Measurements from ENCODE around the gene PGC. TPM values are rescaled to one million over a fixed set of nuclear protein-coding genes. Genes with fewer than 3 reads are reported as not detected.

The PGC gene
- total RNA-seq, 1 experiment from 2014 or later, result not detected

DNA sequence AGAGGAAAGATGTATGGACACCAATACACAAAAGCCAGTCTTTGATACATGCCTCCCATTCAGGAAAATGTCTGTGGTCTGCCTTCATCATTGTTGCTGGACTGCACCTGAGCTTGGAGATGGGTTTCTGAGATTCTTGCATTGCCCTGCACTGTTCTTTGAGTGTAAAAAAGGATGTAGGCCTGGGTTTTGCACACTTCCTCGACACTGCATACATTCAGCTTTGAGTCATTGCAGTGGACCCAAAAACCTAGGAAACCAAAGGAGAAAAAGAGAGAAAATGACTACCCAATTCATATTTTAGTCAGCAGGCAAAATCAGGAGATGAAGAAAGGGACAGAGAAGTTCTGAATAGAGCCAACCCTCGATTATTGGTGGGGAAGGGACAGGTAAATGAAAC is 49.3 kb upstream of the PGC start:
- H3K36me3 Mint-ChIP-seq (ENCODE audit: insufficient read depth in 1 of 3, low read depth in 3 of 3), result peaks cover 3 to 35% (median 25%) of the 10 kb centered on the region in 3 experiments; a peak in 6 of 7 replicates
- Histone ChIP-seq H2AK5ac (ENCODE audit: insufficient read length, low read length) (no peak overlapping the region), H2BK15ac (ENCODE audit: low read depth, low read length) (no peak overlapping the region), H2BK5ac (ENCODE audit: insufficient read length, low read length) (no peak overlapping the region), H2BK120ac (ENCODE audit: low read depth, low read length, poor library complexity, severe bottlenecking) (no peak overlapping the region), H3K79me1 (ENCODE audit: insufficient read depth, low read depth, low read length, poor library complexity, severe bottlenecking) (no peaks in the 10 kb centered on the region), H3K23me2 (ENCODE audit: insufficient read length, low read depth, low read length, poor library complexity, severe bottlenecking) (no peaks in the 10 kb centered on the region), H4K91ac (ENCODE audit: insufficient read length, low read depth, low read length) (no peak overlapping the region), H4K20me1 (ENCODE audit: control insufficient read depth, insufficient read depth, insufficient read length) (no peaks in the 10 kb centered on the region), H3K23ac (ENCODE audit: insufficient read length, low read depth, low read length) (no peak overlapping the region), H2AFZ (ENCODE audit: low read length) (no peak overlapping the region), H3T11ph (ENCODE audit: low read length) (no peak overlapping the region), H3K4ac (ENCODE audit: low read depth, low read length) (no peak overlapping the region), H3K4me2 (ENCODE audit: insufficient read depth, insufficient read length, low read length) (no peak overlapping the region), H4K8ac (replicated peaks; ENCODE audit: insufficient read length, low read depth, low read length) (no peak overlapping the region), H2BK12ac (ENCODE audit: insufficient read length, low read depth, low read length) (no peak overlapping the region), H3K79me2 (ENCODE audit: insufficient read depth, low read length) (no peaks in the 10 kb centered on the region), H3K27ac (ENCODE audit: insufficient read length, low read depth, low read length) (no peak overlapping the region), H3K18ac (ENCODE audit: insufficient read length, low read depth, low read length) (no peak overlapping the region), H3K27me3 (ENCODE audit: insufficient read depth, low read length) (no peaks in the 10 kb centered on the region), H4K5ac (ENCODE audit: insufficient read length, low read depth, low read length) (no peak overlapping the region), H3K4me1 (ENCODE audit: insufficient read depth, low read length) (no peaks in the 10 kb centered on the region), H3K9ac (ENCODE audit: extremely low read depth, insufficient read length, low read length) (no peak overlapping the region), H3K9me3 (ENCODE audit: control insufficient read depth, low read depth, low read length) (no peaks in the 10 kb centered on the region), H3K14ac (ENCODE audit: insufficient read depth, low read length) (no peak overlapping the region), H2BK20ac (ENCODE audit: low read depth, low read length, poor library complexity, severe bottlenecking) (no peak overlapping the region), H3K56ac (ENCODE audit: insufficient read length, low read depth, low read length) (no peak overlapping the region)
- H3K9me3 Mint-ChIP-seq, result no peaks in the 10 kb centered on the region
- DNase-seq, result no peak
- H3K27ac Mint-ChIP-seq, result no peak overlapping the region
- H3K27me3 Mint-ChIP-seq (ENCODE audit: low read depth), result no peaks in the 10 kb centered on the region
- TF ChIP-seq, protein P1, sequence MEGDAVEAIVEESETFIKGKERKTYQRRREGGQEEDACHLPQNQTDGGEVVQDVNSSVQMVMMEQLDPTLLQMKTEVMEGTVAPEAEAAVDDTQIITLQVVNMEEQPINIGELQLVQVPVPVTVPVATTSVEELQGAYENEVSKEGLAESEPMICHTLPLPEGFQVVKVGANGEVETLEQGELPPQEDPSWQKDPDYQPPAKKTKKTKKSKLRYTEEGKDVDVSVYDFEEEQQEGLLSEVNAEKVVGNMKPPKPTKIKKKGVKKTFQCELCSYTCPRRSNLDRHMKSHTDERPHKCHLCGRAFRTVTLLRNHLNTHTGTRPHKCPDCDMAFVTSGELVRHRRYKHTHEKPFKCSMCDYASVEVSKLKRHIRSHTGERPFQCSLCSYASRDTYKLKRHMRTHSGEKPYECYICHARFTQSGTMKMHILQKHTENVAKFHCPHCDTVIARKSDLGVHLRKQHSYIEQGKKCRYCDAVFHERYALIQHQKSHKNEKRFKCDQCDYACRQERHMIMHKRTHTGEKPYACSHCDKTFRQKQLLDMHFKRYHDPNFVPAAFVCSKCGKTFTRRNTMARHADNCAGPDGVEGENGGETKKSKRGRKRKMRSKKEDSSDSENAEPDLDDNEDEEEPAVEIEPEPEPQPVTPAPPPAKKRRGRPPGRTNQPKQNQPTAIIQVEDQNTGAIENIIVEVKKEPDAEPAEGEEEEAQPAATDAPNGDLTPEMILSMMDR (conservative IDR thresholded peaks at IDR 0.05), result no peak
- no peak overlapping the region for H3K4me3 Mint-ChIP-seq
- no CpG with 5 or more reads among the region's 2 CpGs for WGBS (ENCODE audit: extremely low coverage, insufficient read length, low lambda C conversion rate)
- peaks cover 0 to 2% of the 10 kb centered on the region in 2 experiments; a peak in 1 of 4 replicates for H3K4me1 Mint-ChIP-seq

Measured in H9 (cell line).